GM18951 (cell line): ENCODE results near the gene TSPAN15.

Source experiments
- POLR2A ChIP-seq: IDR thresholded peaks from 4 replicates; pipeline ENCODE4 v1.6.1; 2011; ENCODE audit warnings: mild to moderate bottlenecking; ENCODE audit not compliant: insufficient read length, insufficient read depth; ENCODE audit errors: extremely low read depth
- in situ Hi-C: fragments of 300-500 bp; cut with MboI; formaldehyde crosslinking; loops from one replicate; pipeline ENCODE4 v1.12.0; 2022; ENCODE audit warnings: low sequenced_read_pairs, mixed read lengths, inconsistent platforms; ENCODE audit not compliant: unreplicated experiment

The TSPAN15 gene

DNA sequence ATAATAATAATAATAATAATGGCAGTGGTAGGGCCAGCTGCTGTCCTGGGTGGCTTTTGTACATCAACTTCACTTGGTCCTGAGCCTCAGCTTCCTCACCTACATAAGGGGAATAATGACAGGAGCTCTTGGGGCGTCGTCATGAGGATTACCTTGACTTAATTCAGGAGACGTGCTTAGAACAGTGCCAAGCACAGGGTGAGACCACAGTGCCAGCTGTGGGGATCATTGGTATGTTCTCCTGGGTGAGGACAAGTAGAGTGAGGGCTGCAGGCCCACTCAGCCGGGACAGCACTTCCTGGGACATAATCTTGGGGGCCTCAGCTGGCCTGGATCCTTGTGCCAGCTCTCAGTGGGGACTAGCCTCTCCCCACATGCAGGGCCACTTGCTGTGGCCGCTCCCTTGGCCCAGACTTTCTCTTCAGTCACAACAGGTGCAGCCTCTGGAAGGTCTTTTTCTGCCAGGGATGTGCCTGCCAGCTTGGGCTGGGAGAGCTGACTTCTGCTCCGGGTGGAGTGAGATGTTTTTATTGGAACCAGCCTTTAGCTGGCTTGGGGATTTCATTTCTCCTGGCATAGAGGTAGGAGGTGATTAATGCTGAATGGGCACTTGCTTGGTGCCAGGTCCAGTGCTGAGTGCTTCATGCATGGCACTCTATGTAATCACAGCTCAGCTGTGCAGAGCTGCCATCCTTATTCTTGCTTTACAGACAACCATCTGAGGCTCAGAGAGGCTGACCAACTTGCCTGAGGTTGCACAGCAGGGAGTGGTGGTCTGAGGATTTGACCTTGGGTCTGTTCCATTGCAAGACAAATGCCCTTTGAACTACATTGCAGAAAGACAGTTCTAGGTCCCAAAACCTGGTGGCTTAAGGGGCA, 45.3 kb downstream of the TSPAN15 start:
- in situ Hi-C loops: no loop called here
- no peak for TF ChIP-seq POLR2A

DNA sequence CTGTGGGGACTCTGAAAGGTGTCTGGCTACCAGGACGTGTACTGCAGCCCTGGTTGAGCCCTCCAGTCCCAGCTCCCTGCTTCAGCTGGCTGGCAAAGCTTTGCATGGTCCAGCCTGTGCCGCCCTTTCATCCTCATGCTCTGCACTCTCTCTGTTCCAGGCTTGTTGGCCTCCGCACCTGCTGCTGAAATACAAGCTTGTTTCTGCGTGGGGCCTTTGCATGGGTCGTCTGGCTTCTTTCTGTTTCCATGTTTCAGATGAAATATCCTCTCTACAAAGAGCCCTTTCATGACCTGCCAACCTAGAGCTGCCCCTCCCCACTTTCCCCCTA, 45.9 kb downstream of the TSPAN15 start:
- no peak for TF ChIP-seq POLR2A
- in situ Hi-C loops: no loop called here

DNA sequence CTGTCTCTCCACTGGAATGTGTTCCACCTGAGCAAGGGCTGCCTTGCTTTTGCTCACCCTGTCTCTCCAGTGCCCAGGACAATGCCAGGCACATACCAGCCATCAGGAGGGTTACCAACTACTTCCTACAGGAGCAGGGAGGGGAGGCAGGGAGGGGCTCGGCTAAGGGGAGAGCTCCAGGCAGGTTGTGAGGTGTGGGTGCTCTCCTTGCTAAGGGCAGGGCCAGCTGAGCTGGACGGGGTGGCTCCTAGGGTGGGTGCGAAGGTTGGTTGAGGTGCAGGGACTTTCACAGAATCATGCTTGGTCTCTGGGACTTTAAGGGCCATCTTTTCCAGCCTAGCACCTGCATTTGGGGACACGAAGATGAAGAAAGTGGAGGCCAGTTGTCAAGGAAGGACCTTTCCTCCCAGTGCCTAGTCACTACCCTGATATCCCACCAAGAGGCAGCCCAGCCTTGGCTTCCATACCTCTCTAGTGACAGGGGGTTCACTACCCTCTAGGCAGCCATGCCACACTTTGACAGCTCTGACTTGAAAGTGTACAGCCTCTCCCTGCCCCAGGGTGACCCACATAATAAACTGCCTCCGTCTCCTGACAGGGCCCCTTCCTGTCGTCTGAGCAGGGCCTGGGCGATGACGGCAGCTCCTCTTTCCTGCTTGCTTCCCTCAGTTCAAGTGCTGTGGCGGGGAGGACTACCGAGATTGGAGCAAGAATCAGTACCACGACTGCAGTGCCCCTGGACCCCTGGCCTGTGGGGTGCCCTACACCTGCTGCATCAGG, 46.5 kb downstream of the TSPAN15 start:
- TF ChIP-seq POLR2A: no peak
- in situ Hi-C loops: no loop called here

DNA sequence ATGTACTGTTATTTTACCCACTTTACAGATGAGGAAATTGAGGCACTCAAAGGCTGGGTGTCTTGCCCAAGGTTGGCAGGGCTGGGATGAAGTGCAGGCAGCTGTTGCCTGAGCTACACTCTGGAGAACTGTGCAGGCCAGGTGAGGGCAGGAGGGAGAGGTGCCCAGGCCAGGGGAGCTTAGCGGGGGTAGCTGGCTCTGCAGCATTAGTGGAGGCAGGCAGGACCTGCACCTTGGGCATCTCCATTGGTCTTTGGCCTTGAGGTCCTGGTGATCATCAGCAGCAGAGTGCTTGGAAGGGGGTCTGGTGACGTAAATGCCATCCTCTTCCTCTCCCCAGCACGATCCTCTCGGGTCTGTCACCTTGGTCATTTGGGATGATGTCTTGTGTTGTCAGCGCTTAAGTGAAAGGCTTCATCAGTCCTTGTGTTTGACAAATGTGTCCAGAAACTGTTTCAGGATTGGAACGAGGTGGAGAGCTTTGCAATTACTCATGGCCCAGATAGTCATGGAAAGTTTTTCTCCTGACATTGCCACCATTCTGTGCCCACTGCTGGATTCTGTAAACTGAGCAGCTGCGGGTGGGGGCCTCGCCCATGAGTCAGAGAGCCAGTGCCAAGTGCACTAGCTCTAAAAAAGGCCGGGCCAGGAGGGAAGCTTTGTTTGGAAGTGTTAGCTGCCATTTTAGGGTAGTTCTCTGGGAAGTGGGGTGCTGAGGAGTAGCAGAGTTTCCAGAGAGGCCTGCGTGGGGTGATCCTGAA, 47.6 kb downstream of the TSPAN15 start:
- in situ Hi-C loops: no loop called here
- no peak for TF ChIP-seq POLR2A

DNA sequence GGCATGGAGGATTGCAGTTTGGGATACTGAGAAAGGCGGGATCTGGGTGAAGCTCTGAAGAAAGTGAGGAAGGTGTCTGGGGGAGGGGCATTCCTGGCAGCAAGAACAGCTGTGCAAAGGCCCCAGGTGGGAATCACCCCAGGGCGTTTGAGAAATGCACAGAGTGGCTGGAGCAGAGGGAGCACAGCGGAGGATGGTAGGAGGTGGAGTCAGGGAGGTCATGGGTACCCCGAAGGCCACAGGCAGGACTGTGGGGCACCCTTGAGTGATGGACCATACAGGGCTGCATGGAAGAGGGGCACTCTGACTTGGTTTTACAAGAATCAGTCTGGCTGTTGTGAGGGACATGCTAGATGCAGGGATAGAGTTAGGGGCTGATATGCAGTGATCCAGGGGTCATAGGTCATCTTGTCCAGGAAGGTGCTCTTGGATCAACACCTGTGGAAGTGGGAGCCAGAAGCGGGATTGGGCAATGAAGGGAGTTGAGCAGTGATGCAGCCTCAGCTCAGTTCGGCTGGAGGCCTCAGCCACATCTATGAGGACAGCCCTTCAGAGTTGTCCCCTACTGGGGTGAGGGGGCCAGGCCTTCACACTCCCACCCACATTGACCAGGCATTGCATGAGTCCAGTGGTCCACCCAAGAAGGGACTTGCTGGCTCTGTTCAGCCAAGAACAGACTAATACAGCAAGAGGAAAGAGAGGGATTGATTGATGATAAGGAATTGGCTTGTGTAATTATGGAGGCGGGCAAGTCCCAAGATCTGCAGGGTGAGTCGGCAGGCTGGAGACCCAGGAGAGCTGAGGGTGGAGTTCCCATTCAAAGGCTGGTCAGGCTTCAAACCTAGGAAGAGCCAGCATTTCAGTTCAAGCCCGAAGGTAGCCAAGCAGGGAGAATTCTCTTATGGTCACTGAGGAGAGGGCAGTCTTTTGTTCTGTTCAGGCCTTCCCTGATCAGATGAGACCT, 48.7 kb downstream of the TSPAN15 start:
- in situ Hi-C loops: no loop called here
- no peak for TF ChIP-seq POLR2A

DNA sequence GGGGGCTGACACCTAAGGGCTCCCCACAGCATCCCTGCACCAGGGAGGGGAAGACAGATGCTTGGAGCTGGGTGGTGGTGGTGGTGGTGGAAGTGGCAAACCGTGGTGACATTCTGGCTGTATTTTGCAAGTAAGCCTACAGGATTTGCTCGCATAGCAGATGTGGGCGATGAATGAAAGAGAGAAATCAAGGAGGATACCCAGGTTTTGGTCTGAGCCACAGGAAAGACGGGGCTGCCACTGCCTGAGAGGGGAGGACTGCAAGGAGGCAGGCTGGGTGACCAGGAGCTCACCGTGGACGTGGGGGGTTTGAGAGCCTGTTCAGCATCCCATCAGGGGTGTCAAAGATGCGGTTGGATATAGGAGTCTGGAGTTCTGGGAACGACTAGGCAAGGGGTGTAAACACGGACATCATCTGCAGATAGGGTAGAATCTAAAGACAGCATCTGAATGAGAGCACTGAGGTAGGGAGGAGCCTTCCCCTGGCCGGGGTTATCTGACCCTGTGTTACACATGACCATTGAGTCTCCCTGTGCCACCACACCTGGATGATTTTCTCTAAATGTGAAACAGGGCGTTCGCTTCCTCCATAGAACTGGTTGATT, 49.7 kb downstream of the TSPAN15 start:
- in situ Hi-C loops: no loop called here
- no peak for TF ChIP-seq POLR2A

DNA sequence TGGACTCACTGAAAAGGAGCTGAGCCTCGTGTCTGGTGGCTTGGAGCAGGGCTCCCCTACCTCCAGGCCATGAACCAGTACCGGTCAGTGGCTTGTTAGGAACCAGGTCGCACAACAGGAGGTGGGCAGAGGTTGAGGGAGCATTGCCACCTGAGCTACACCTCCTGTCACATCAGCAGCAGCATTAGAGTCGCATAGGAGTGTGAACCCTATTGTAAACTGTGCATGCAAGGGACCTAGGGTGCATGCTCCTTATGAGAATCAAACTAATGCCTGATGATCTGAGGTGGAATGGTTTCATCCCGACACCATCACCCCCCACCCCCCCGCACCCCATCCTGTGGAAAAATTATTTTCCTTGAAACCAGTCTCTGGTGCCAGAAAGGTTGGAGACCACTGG, 50.4 kb downstream of the TSPAN15 start:
- no peak for TF ChIP-seq POLR2A
- in situ Hi-C loops: no loop called here

DNA sequence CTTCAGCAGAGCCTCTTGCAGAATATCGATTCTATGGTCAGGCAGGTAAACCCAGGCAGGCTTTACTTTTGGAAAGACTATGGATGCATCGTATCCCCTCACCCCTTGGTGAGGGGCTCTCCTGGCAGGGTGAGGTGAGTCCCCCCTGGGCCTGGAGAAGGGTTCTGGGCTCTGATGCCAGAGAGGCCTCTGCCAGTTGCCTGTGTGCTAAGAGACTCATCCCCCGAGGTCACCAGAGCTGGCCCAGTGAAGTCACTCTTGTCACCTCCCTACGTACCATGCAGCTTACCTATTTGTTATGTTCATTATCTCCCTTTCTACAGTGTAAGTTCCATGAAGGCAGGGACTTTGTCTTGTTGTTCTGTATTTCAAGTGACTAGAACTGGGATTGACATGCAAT, 51.3 kb downstream of the TSPAN15 start:
- in situ Hi-C loops: no loop called here
- no peak for TF ChIP-seq POLR2A

DNA sequence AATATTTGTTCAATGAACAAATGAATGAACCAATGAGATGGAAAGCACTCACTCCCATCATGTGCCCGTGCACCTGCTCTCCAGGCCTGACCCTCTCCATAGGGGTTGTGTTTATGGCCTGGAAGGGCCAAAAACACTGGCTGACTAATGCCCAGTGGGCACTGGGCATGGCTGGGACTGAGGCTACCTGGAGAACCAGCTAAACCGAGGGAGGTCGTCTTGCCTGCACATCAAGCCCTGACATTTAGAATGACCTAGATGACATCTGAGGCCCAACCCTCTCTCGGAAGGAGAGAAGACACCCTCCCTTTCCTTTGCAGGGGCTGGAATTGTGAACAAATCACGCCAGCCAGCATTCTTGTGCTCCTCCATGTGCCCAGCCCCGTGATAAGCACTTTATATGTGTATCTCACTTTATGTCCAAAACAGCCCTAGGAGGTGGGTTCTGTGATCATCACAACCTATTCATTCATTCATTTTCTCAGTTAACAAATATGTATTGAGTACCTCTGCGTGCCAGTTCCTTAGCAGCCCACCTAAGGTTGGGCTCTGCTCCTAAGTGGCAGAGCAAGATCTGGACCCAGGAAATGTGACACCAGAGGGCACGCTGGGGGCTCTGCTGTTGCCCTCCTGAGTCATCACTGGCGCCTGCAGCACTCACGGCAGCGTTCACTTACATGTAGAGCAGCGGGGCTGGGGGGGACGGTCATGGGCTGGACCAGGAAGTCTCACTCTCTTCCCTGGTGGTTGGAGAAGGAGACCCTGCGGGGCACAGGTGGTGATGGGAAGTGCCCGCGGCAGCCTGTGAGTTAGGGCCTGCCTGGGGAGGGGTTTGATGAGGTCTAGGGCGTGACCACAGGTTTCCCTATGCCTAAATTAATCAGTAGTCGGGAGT, 52.0 kb downstream of the TSPAN15 start:
- no peak for TF ChIP-seq POLR2A
- in situ Hi-C loops: no loop called here

DNA sequence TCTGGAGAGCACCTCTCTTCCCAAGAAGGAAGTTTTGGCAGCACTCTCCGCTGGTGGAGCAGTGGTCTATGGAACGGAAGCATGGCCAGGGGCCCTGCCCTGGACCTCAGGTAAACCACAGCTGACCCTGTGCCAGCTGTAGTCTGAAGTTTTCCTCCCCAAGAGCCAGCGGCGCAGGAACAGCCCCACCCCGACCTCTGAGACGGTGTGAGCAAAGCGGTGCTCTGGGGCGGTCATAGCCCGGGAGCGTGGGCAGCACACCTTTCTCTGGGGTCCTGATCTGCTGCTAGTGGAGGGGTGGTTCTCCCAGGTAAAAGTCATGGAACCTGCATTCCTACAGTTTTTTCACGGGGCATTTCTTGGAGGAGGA, 52.6 kb downstream of the TSPAN15 start:
- TF ChIP-seq POLR2A: no peak
- in situ Hi-C loops: no loop called here

DNA sequence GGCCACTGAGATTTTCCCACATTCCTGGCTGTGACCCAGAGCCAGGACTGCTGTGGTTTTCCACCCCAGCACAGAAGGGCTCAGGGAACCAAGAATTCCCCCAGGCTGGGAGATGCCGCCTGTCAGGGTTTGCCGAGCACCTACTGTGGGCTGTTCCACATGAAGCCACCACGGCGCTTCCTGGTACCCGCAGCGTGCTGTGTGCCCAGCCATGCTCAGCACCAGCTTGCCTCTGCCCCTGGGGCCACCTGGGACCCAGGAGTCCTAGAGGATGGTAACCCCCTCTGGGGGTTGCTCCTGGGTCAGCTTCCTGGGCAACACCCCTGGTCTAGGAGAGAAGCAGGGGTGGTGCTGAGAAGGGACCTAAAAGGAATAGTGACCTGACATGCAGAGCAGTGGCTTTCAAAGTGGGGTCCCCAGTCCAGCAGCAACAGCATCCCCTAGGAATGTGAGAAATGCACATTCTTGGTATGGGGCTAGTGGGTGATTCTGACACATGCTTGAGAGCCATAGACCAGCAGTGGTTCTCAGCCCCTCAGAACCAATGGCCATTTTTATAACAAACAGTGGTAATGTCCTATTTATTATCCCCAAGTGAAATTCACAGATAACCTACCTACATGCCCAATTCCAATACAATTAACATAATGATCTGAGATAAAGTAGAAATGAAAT, 53.4 kb downstream of the TSPAN15 start:
- no peak for TF ChIP-seq POLR2A
- in situ Hi-C loops: no loop called here
